H1 (cell line): Measurements from ENCODE around the gene CENPP. TPM values are rescaled to one million over a fixed set of nuclear protein-coding genes. Genes with fewer than 3 reads are reported as not detected.

Experiments
- CTCF ChIA-PET: fragments of 300-600 bp; sonication (Branson Sonifier 250); formaldehyde crosslinking; loops from one replicate; lab custom pipeline; 2021; ENCODE audit not compliant: partially characterized antibody; lab: Charles Lee
- POLR2A ChIA-PET: fragments of 300-600 bp; sonication (Branson Sonifier 250); formaldehyde crosslinking; loops from one replicate; lab custom pipeline; 2021; ENCODE audit warnings: inconsistent platforms; ENCODE audit not compliant: partially characterized antibody; lab: Charles Lee
- DNase-seq, 2 experiments: peaks; one replicate each; pipeline versions ENCODE4 v3.0.0 to v3.0.0-alpha.2; 2010 to 2022; ENCODE audit warnings: low spot score in 2 of 2, low read depth in 1 of 2, mixed read lengths in 1 of 2
- FAIRE-seq: peaks from 2 replicates; lab custom pipeline; 2011; peaks lifted over from hg19 to GRCh38; lab: Jason Lieb, UNC
- H2AFZ ChIP-seq: 2 replicates; pipeline ENCODE4 v1.8.1; 2012; ENCODE audit warnings: low read length, inconsistent platforms
- H2AK5ac ChIP-seq: 2 replicates; pipeline ENCODE4 v1.6.1; 2013; ENCODE audit warnings: low read depth, low read length
- H2BK120ac ChIP-seq: replicated peaks from 2 replicates; pipeline ENCODE3; 2013; ENCODE audit warnings: low read depth, low read length, inconsistent platforms
- H2BK12ac ChIP-seq: 2 replicates; pipeline ENCODE4 v1.6.1; 2013; ENCODE audit warnings: low read depth, low read length
- H2BK15ac ChIP-seq: 2 replicates; pipeline ENCODE4 v1.6.1; 2013; ENCODE audit warnings: low read length
- H2BK20ac ChIP-seq: 2 replicates; pipeline ENCODE4 v1.6.1; 2013; ENCODE audit warnings: low read length
- H2BK5ac ChIP-seq: 2 replicates; pipeline ENCODE4 v1.6.1; 2013; ENCODE audit warnings: low read depth, low read length
- H3K14ac ChIP-seq: 2 replicates; pipeline ENCODE4 v1.6.1; 2013; ENCODE audit warnings: inconsistent platforms; ENCODE audit not compliant: insufficient read length
- H3K18ac ChIP-seq: 2 replicates; pipeline ENCODE4 v1.6.1; 2013; ENCODE audit warnings: low read length; ENCODE audit errors: extremely low read depth
- H3K23ac ChIP-seq: 2 replicates; pipeline ENCODE4 v1.6.1; 2013; ENCODE audit warnings: inconsistent platforms; ENCODE audit not compliant: insufficient read length
- H3K23me2 ChIP-seq: 2 replicates; pipeline ENCODE4 v1.6.1; 2013; ENCODE audit warnings: low read depth, low read length
- H3K27ac ChIP-seq: 2 replicates; pipeline ENCODE4 v1.6.1; 2011; ENCODE audit warnings: low read depth, low read length, inconsistent platforms
- H3K27me3 ChIP-seq, 4 experiments: replicated peaks in 1 of 4; 1 replicate in 1 of 4; 2 replicates in 3 of 4; pipeline versions ENCODE4 v1.6.1 to v1.8.1; 2011 to 2013; ENCODE audit warnings: low read length in 3 of 4, mild to moderate bottlenecking in 3 of 4, inconsistent platforms in 2 of 4, mixed read lengths in 2 of 4, moderate library complexity in 1 of 4; ENCODE audit not compliant: control insufficient read depth in 3 of 4, insufficient read depth in 3 of 4; ENCODE audit errors: extremely low read depth in 1 of 4
- H3K36me3 ChIP-seq, 4 experiments: 2 replicates each; pipeline versions ENCODE4 v1.6.1 to v1.8.1; 2011 to 2013; ENCODE audit warnings: mild to moderate bottlenecking in 4 of 4, low read length in 3 of 4, moderate library complexity in 2 of 4, control low read depth in 1 of 4, inconsistent platforms in 1 of 4; ENCODE audit not compliant: insufficient read depth in 4 of 4, control insufficient read depth in 2 of 4
- H3K4ac ChIP-seq: replicated peaks from 2 replicates; pipeline ENCODE3; 2013; ENCODE audit warnings: low read length, low read depth, mixed read lengths, inconsistent platforms; ENCODE audit not compliant: insufficient read length
- H3K4me1 ChIP-seq, 4 experiments: replicated peaks in 1 of 4; 1 replicate in 1 of 4; 2 replicates in 3 of 4; pipeline versions ENCODE4 v1.6.1 to v1.8.1; 2011 to 2013; ENCODE audit warnings: low read length in 3 of 4, inconsistent platforms in 2 of 4, mixed read lengths in 1 of 4; ENCODE audit not compliant: insufficient read depth in 4 of 4, control insufficient read depth in 3 of 4
- H3K4me2 ChIP-seq, 2 experiments: 2 replicates each; pipeline versions ENCODE4 v1.6.1 to v1.8.1; 2011 to 2013; ENCODE audit warnings: low read depth in 2 of 2, low read length in 2 of 2, control low read depth in 1 of 2, inconsistent platforms in 1 of 2, mild to moderate bottlenecking in 1 of 2; ENCODE audit not compliant: insufficient read depth in 1 of 2
- H3K4me3 ChIP-seq, 4 experiments: fragments of 200-600, 300-600 bp in 1 of 4; sonication (generic), shearing (Covaris generic), sonication (Bioruptor Twin) in 1 of 4; 2 replicates each; pipeline versions ENCODE4 v1.5.1 to v1.8.1; 2011 to 2016; ENCODE audit warnings: low read length in 4 of 4, low read depth in 3 of 4, control low read depth in 2 of 4, inconsistent platforms in 2 of 4, mild to moderate bottlenecking in 2 of 4, mixed read lengths in 1 of 4, moderate library complexity in 1 of 4; ENCODE audit not compliant: insufficient read depth in 2 of 4; ENCODE audit errors: extremely low read depth in 1 of 4
- H3K56ac ChIP-seq: replicated peaks from 2 replicates; pipeline ENCODE3; 2013; ENCODE audit warnings: low read depth, mild to moderate bottlenecking, mixed read lengths, low read length, inconsistent platforms; ENCODE audit not compliant: insufficient read length
- H3K79me1 ChIP-seq: 2 replicates; pipeline ENCODE4 v1.6.1; 2013; ENCODE audit warnings: low read depth, low read length, control low read depth
- H3K79me2 ChIP-seq, 2 experiments: 2 replicates each; pipeline versions ENCODE4 v1.6.1 to v1.8.1; 2012 to 2013; ENCODE audit warnings: low read length in 2 of 2, mild to moderate bottlenecking in 2 of 2, inconsistent platforms in 1 of 2; ENCODE audit not compliant: insufficient read depth in 2 of 2, control insufficient read depth in 1 of 2
- H3K9ac ChIP-seq, 4 experiments: replicated peaks in 1 of 4; 1 replicate in 1 of 4; 2 replicates in 3 of 4; pipeline versions ENCODE4 v1.6.1 to v1.8.1; 2011 to 2013; ENCODE audit warnings: low read depth in 3 of 4, low read length in 3 of 4, control low read depth in 2 of 4, mild to moderate bottlenecking in 2 of 4, moderate library complexity in 2 of 4, inconsistent platforms in 1 of 4; ENCODE audit errors: extremely low read depth in 1 of 4
- H3K9me3 ChIP-seq, 2 experiments: 2 replicates each; pipeline versions ENCODE4 v1.6.1 to v1.8.1; 2012 to 2013; ENCODE audit warnings: mild to moderate bottlenecking in 2 of 2, moderate library complexity in 2 of 2, control low read depth in 1 of 2, inconsistent platforms in 1 of 2, low read depth in 1 of 2, low read length in 1 of 2, mixed read lengths in 1 of 2; ENCODE audit not compliant: insufficient read depth in 2 of 2
- H4K20me1 ChIP-seq, 2 experiments: replicated peaks in 1 of 2; 2 replicates each; pipeline versions ENCODE3 to v1.8.1; 2011 to 2013; ENCODE audit warnings: inconsistent platforms in 2 of 2, low read length in 2 of 2, mild to moderate bottlenecking in 1 of 2; ENCODE audit not compliant: insufficient read depth in 2 of 2, control insufficient read depth in 1 of 2
- H4K5ac ChIP-seq: 2 replicates; pipeline ENCODE4 v1.6.1; 2013; ENCODE audit warnings: low read length, low read depth, mixed read lengths, inconsistent platforms; ENCODE audit not compliant: insufficient read length
- H4K8ac ChIP-seq: 2 replicates; pipeline ENCODE4 v1.8.0; 2013; ENCODE audit warnings: mild to moderate bottlenecking, moderate library complexity, low read length, inconsistent platforms; ENCODE audit not compliant: insufficient read depth; ENCODE audit errors: extremely low read depth
- H4K91ac ChIP-seq: replicated peaks from 2 replicates; pipeline ENCODE3; 2013; ENCODE audit warnings: low read length, mixed read lengths, inconsistent platforms; ENCODE audit not compliant: insufficient read length
- GABPA ChIP-seq: IDR thresholded peaks from 2 replicates; pipeline ENCODE4 v1.6.1; 2011; ENCODE audit warnings: mild to moderate bottlenecking, low read length, moderate library complexity, borderline replicate concordance; ENCODE audit not compliant: insufficient read depth
- HDAC2 ChIP-seq, 2 experiments: fragments of 300-600 bp in 1 of 2; sonication (generic) in 1 of 2; IDR thresholded peaks; 2 replicates each; pipeline ENCODE4 v1.6.1; 2011 to 2012; ENCODE audit warnings: low read depth in 2 of 2, low read length in 2 of 2, mild to moderate bottlenecking in 2 of 2, moderate library complexity in 2 of 2, borderline replicate concordance in 1 of 2, inconsistent platforms in 1 of 2
- KDM4A ChIP-seq: IDR thresholded peaks from one replicate; pipeline ENCODE4 v1.7.1; 2012; ENCODE audit warnings: low read depth, mild to moderate bottlenecking, moderate library complexity, low read length, inconsistent platforms; ENCODE audit not compliant: severe bottlenecking
- PHF8 ChIP-seq: fragments of 200-600 bp; sonication (generic); conservative IDR thresholded peaks from 2 replicates; pipeline ENCODE4 v1.7.1; 2012; ENCODE audit warnings: low read depth, mild to moderate bottlenecking, inconsistent platforms, low read length, moderate library complexity
- SP2 ChIP-seq: IDR thresholded peaks from 2 replicates; pipeline ENCODE4 v1.6.1; 2012; ENCODE audit warnings: mild to moderate bottlenecking, low read length, inconsistent platforms
- TCF12 ChIP-seq: IDR thresholded peaks from 2 replicates; pipeline ENCODE4 v1.6.1; 2011; ENCODE audit warnings: low read depth, mild to moderate bottlenecking, low read length
- WGBS, 2 experiments: shearing (Covaris generic) in 1 of 2; methylation state at CpG; one replicate each; pipeline versions ENCODE4 v1.1.6 to v1.1.7; 2013 to 2015; ENCODE audit warnings: low lambda C conversion rate in 2 of 2, mixed read lengths in 2 of 2, inconsistent platforms in 1 of 2, low coverage in 1 of 2, missing lambda C conversion rate in 1 of 2; ENCODE audit not compliant: insufficient replicate concordance in 2 of 2, insufficient coverage in 1 of 2, insufficient read length in 1 of 2; ENCODE audit errors: extremely low coverage in 1 of 2, missing lambda C conversion rate in 1 of 2; 5-methylcytosine and 5-hydroxymethylcytosine counted together
- polyA plus RNA-seq, 7 experiments: library from polyadenylated mRNA; depleted of rRNA in 3 of 7; stranded (reverse) in 5 of 7; unstranded in 2 of 7; fragments of >200 nt in 5 of 7; fragments of 200-250 nt in 2 of 7; gene quantifications; 1 replicate in 5 of 7; 2 replicates in 1 of 7; 4 replicates in 1 of 7; pipeline versions ENCODE4 v1.2.1 to v1.2.3, GENCODE V29; 2011 to 2013; ENCODE audit warnings: missing spikeins in 2 of 7, mixed read lengths in 2 of 7
- total RNA-seq: library from RNA; stranded (reverse); fragmentation: NEBNext Ultra II Directional; extraction: Animal tissue kit (Norgen Biotek cat#: 25700); gene quantifications from 2 replicates; pipeline ENCODE4 v1.2.1, GENCODE V29; 2021

CENPP gene
- total and polyA plus RNA-seq, 2 of the 8 experiments (the other 6 are each of a cell fraction or from before 2014, with no cell fraction given), result 2.7 to 10.8 TPM

DNA sequence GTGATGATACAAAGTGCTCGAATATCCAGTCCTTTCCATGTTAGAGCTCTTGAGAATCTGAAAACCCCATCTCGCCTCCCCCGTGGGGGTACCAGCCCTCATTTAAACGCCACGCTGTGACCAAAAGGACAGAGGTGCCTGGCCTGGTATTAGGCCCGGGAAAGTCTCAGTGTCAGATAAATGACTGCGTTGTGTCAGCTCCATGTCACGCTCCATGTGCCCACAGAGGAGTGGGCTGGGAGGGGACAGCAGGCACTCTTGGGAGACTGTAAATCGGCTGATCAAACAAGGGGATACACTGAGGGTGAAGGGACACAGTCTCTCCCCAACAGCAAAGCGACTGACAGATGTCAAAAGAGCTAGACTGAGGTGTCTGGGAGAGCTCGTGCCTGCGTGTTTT is 275.7 kb downstream of the CENPP start:
- DNase-seq, result no peak
- no peak overlapping the region for H3K4me3 ChIP-seq
- no peak overlapping the region for H2AK5ac ChIP-seq
- H4K91ac ChIP-seq, result no peak overlapping the region
- H4K8ac ChIP-seq, result no peak overlapping the region
- H3K23ac ChIP-seq, result no peak overlapping the region
- no peak for FAIRE-seq
- H3K18ac ChIP-seq, result no peak overlapping the region
- H3K14ac ChIP-seq, result no peak overlapping the region
- H3K4me2 ChIP-seq, result no peak overlapping the region
- WGBS, 2 experiments, result 90% methylated on average over 12 of the region's 12 CpGs; no CpG with 5 or more reads in 1 of the 2 experiments
- POLR2A ChIA-PET, result interaction anchor here (0.6 to 0.8 kb wide), 2 partner anchors 8 to 15 kb away, joined by 3 to 4 read pairs; no protein-coding TSS in a partner anchor
- H3K36me3 ChIP-seq, result no peaks in the 10 kb centered on the region
- H3K56ac ChIP-seq, result no peak overlapping the region
- no peak overlapping the region for H2BK5ac ChIP-seq
- H3K23me2 ChIP-seq, result no peaks in the 10 kb centered on the region
- H4K20me1 ChIP-seq, result no peaks in the 10 kb centered on the region
- no peak overlapping the region for H2BK20ac ChIP-seq
- no peaks in the 10 kb centered on the region for H3K79me2 ChIP-seq
- no peak overlapping the region for H4K5ac ChIP-seq
- H3K79me1 ChIP-seq, result no peaks in the 10 kb centered on the region
- H3K9ac ChIP-seq, result no peak overlapping the region
- H3K4ac ChIP-seq, result no peak overlapping the region
- H2BK12ac ChIP-seq, result no peak overlapping the region
- no peak for TF ChIP-seq SP2
- no peak for TF ChIP-seq PHF8
- no peak for TF ChIP-seq TCF12
- no peak for TF ChIP-seq KDM4A
- TF ChIP-seq HDAC2 (IDR thresholded peaks at IDR 0.05; ENCODE audit: borderline replicate concordance in 1 of 2, low read depth in 2 of 2, low read length in 2 of 2), result no peak
- TF ChIP-seq GABPA, result no peak
- TF ChIP-seq, all 59 proteins: peak for 0
- Histone ChIP-seq H2BK120ac (no peak overlapping the region), H2BK15ac (no peak overlapping the region), H3K27ac (no peak overlapping the region), H3K4me1 (no peaks in the 10 kb centered on the region), H3K27me3 (0 out of 7 replicates have a peak, but pooled peaks cover 0 to 2% (median 0%) of the 10 kb centered on the region in 4 experiments), H2AFZ (no peak overlapping the region), H3K9me3 (peaks cover 0 to 7% of the 10 kb centered on the region in 2 experiments; a peak in 1 of 4 replicates)
- CTCF ChIA-PET, result interaction anchor here (0.6 to 1.2 kb wide), 3 partner anchors 87 to 426 kb away, joined by 3 to 4 read pairs (median 3); no protein-coding TSS in a partner anchor
